Neuronal stem cell (in vitro differentiated cells): ENCODE data around the gene VRK3.
A peak's percentile ranks its signal among the peaks of the same experiment; 100 is the strongest.

Experiments used
- DNase-seq: peaks from one replicate; pipeline ENCODE4 v3.0.0-alpha.2; 2013; ENCODE audit warnings: low spot score
- H2AFZ ChIP-seq: one replicate; pipeline ENCODE4 v1.6.1; 2013; ENCODE audit warnings: mild to moderate bottlenecking, low read length, inconsistent platforms
- H2AK5ac ChIP-seq: 2 replicates; pipeline ENCODE4 v1.6.1; 2013; ENCODE audit warnings: low read depth, mild to moderate bottlenecking, inconsistent platforms, low read length, moderate library complexity, mixed read lengths
- H2BK120ac ChIP-seq: 2 replicates; pipeline ENCODE4 v1.6.1; 2013; ENCODE audit warnings: low read depth, mild to moderate bottlenecking, inconsistent platforms, low read length, moderate library complexity, mixed read lengths
- H2BK12ac ChIP-seq: one replicate; pipeline ENCODE4 v1.6.1; 2013; ENCODE audit warnings: low read length, inconsistent platforms
- H2BK15ac ChIP-seq: 2 replicates; pipeline ENCODE4 v1.6.1; 2013; ENCODE audit warnings: mild to moderate bottlenecking, low read length, inconsistent platforms, mixed read lengths
- H2BK5ac ChIP-seq: one replicate; pipeline ENCODE4 v1.6.1; 2013; ENCODE audit warnings: inconsistent platforms, mild to moderate bottlenecking, low read length, moderate library complexity
- H3K14ac ChIP-seq: one replicate; pipeline ENCODE4 v1.6.1; 2013; ENCODE audit warnings: low read length, inconsistent platforms
- H3K18ac ChIP-seq: 2 replicates; pipeline ENCODE4 v1.6.1; 2013; ENCODE audit warnings: low read length, inconsistent platforms
- H3K23ac ChIP-seq: 2 replicates; pipeline ENCODE4 v1.6.1; 2013; ENCODE audit warnings: low read depth, mild to moderate bottlenecking, mixed read lengths, low read length, inconsistent platforms; ENCODE audit not compliant: poor library complexity
- H3K27ac ChIP-seq: replicated peaks from 3 replicates; pipeline ENCODE4 v1.5.1; 2013; ENCODE audit warnings: low read length, inconsistent platforms
- H3K27me3 ChIP-seq, 3 experiments: 2 replicates each; pipeline ENCODE4 v1.6.1; 2013; ENCODE audit warnings: low read length in 3 of 3, mild to moderate bottlenecking in 2 of 3, inconsistent platforms in 1 of 3, low read depth in 1 of 3, mixed read lengths in 1 of 3, moderate library complexity in 1 of 3; ENCODE audit not compliant: control insufficient read depth in 3 of 3, insufficient read depth in 3 of 3
- H3K36me3 ChIP-seq, 2 donors: replicated peaks in 1 of 2; 2 replicates each; pipeline ENCODE4 v1.6.1; 2013; ENCODE audit warnings: low read length in 2 of 2; ENCODE audit not compliant: control insufficient read depth in 2 of 2, insufficient read depth in 2 of 2
- H3K4ac ChIP-seq: 2 replicates; pipeline ENCODE4 v1.6.1; 2013; ENCODE audit warnings: inconsistent platforms, mild to moderate bottlenecking, low read length, moderate library complexity
- H3K4me1 ChIP-seq, 2 donors: 1 replicate in 1 of 2; 2 replicates in 1 of 2; pipeline ENCODE4 v1.6.1; 2013; ENCODE audit warnings: low read length in 2 of 2, low read depth in 1 of 2; ENCODE audit not compliant: control insufficient read depth in 2 of 2, insufficient read depth in 1 of 2
- H3K4me2 ChIP-seq: one replicate; pipeline ENCODE4 v1.6.1; 2013; ENCODE audit warnings: mild to moderate bottlenecking, low read length, inconsistent platforms; ENCODE audit not compliant: insufficient read depth, poor library complexity, severe bottlenecking
- H3K4me3 ChIP-seq, 2 donors: 2 replicates each; pipeline ENCODE4 v1.5.1; 2013; ENCODE audit warnings: low read length in 2 of 2, mild to moderate bottlenecking in 2 of 2, inconsistent platforms in 1 of 2, moderate library complexity in 1 of 2
- H3K79me1 ChIP-seq: one replicate; pipeline ENCODE4 v1.6.1; 2013; ENCODE audit warnings: low read depth, mild to moderate bottlenecking, inconsistent platforms, low read length, moderate library complexity
- H3K9ac ChIP-seq: one replicate; pipeline ENCODE4 v1.6.1; 2013; ENCODE audit warnings: mild to moderate bottlenecking, low read depth, low read length, inconsistent platforms; ENCODE audit not compliant: poor library complexity
- H3K9me3 ChIP-seq, 2 donors: replicated peaks in 1 of 2; 2 replicates each; pipeline versions ENCODE3 to v1.6.1; 2013; ENCODE audit warnings: low read length in 2 of 2, mild to moderate bottlenecking in 2 of 2, inconsistent platforms in 1 of 2, low read depth in 1 of 2, mixed read lengths in 1 of 2, moderate library complexity in 1 of 2; ENCODE audit not compliant: control insufficient read depth in 2 of 2, insufficient read depth in 1 of 2
- H4K8ac ChIP-seq: one replicate; pipeline ENCODE4 v1.6.1; 2013; ENCODE audit warnings: low read depth, mild to moderate bottlenecking, inconsistent platforms, low read length, moderate library complexity
- H4K91ac ChIP-seq: one replicate; pipeline ENCODE4 v1.6.1; 2013; ENCODE audit warnings: low read length, low read depth, mild to moderate bottlenecking, inconsistent platforms; ENCODE audit not compliant: poor library complexity
- WGBS, 2 donors: extraction: QIAGEN DNeasy Blood & Tissue Kit; methylation state at CpG; one replicate each; pipeline ENCODE4 v1.1.7; 2013; ENCODE audit warnings: missing lambda C conversion rate in 2 of 2, mixed read lengths in 1 of 2; ENCODE audit not compliant: insufficient read length in 2 of 2, insufficient replicate concordance in 1 of 2; ENCODE audit errors: extremely low coverage in 2 of 2; 5-methylcytosine and 5-hydroxymethylcytosine counted together

The VRK3 gene

GRCh38 chr19:50030937-50031336, 5.8 kb upstream of the VRK3 start:
- Histone ChIP-seq H3K14ac (no peak overlapping the region), H3K18ac (no peak overlapping the region), H2BK12ac (no peak overlapping the region), H2AFZ (no peak overlapping the region), H2AK5ac (no peak overlapping the region), H3K4me2 (no peak overlapping the region), H3K27me3 (no peaks in the 10 kb centered on the region), H3K23ac (no peak overlapping the region), H2BK5ac (no peak overlapping the region), H3K79me1 (peaks cover 8% of the 10 kb centered on the region), H3K4me1 (peaks cover 2 to 3% of the 10 kb centered on the region in 2 donors), H3K27ac (no peak overlapping the region), H3K4me3 (no peak overlapping the region), H2BK120ac (no peak overlapping the region), H3K4ac (no peak overlapping the region), H4K91ac (no peak overlapping the region), H3K36me3 (peaks cover 33 to 72% of the 10 kb centered on the region in 2 donors), H2BK15ac (no peak overlapping the region), H3K9ac (no peak overlapping the region), H4K8ac (no peak overlapping the region), H3K9me3 (peaks cover 0 to 24% of the 10 kb centered on the region in 2 donors)
- WGBS, 2 donors = no CpG with 5 or more reads among the region's 11 CpGs
- DNase-seq = no peak

GRCh38 chr19:50030225-50030624, 5.1 kb upstream of the VRK3 start:
- Histone ChIP-seq H2AK5ac (no peak overlapping the region), H4K91ac (no peak overlapping the region), H3K14ac (no peak overlapping the region), H2BK120ac (no peak overlapping the region), H4K8ac (no peak overlapping the region), H3K9me3 (peaks cover 0 to 19% of the 10 kb centered on the region in 2 donors), H3K4me1 (peaks cover 2 to 3% of the 10 kb centered on the region in 2 donors), H3K36me3 (peaks cover 33 to 64% of the 10 kb centered on the region in 2 donors), H3K79me1 (peaks cover 8% of the 10 kb centered on the region), H3K18ac (no peak overlapping the region), H3K4ac (no peak overlapping the region), H2AFZ (no peak overlapping the region), H2BK12ac (no peak overlapping the region), H3K27ac (no peak overlapping the region), H3K9ac (no peak overlapping the region), H3K4me2 (no peak overlapping the region), H2BK5ac (no peak overlapping the region), H3K23ac (no peak overlapping the region), H3K4me3 (no peak overlapping the region), H2BK15ac (no peak overlapping the region), H3K27me3 (no peaks in the 10 kb centered on the region)
- no peak for DNase-seq
- no CpG with 5 or more reads among the region's 6 CpGs for WGBS, 2 donors

GRCh38 chr19:50026550-50026906, 1.4 kb upstream of the VRK3 start:
- Histone ChIP-seq H2AFZ (peak overlapping the region; percentile 92), H3K4me1 (peaks cover 5 to 6% of the 10 kb centered on the region in 2 donors), H4K8ac (no peak overlapping the region), H2BK5ac (no peak overlapping the region), H3K4ac (no peak overlapping the region), H3K4me3 (peak overlapping the region in 1 of 2 donors; percentile 67), H3K79me1 (peaks cover 6% of the 10 kb centered on the region), H3K4me2 (no peak overlapping the region), H3K27me3 (no peaks in the 10 kb centered on the region), H2BK12ac (no peak overlapping the region), H3K9ac (no peak overlapping the region), H3K23ac (no peak overlapping the region), H3K18ac (no peak overlapping the region), H3K27ac (no peak overlapping the region), H3K36me3 (peaks cover 9 to 27% of the 10 kb centered on the region in 2 donors), H2BK120ac (no peak overlapping the region), H3K9me3 (peaks cover 0 to 7% of the 10 kb centered on the region in 2 donors), H4K91ac (no peak overlapping the region), H2AK5ac (no peak overlapping the region), H3K14ac (no peak overlapping the region), H2BK15ac (no peak overlapping the region)
- DNase-seq = no peak
- WGBS, 2 donors = no CpG with 5 or more reads among the region's 7 CpGs

GRCh38 chr19:50025794-50026549, 800 bp upstream of the VRK3 start, which contains the start of gene ZNF473:
Gene ZNF473 (plus strand): TSS chr19:50026005. CDS start chr19:50031083, 5,078 bp downstream.
- peak within 1 kb of the TSS; percentile 73 for H2AK5ac ChIP-seq
- peak within 1 kb of the TSS; percentile 30 for H2BK15ac ChIP-seq
- peak within 1 kb of the TSS; percentile 94 for H2AFZ ChIP-seq
- H4K8ac ChIP-seq = no peak within 1 kb of the TSS
- H2BK5ac ChIP-seq = no peak within 1 kb of the TSS
- H3K36me3 ChIP-seq = peaks cover 5 to 22% of the 10 kb centered on the region in 2 donors
- H3K4me1 ChIP-seq = peaks cover 5 to 6% of the 10 kb centered on the region in 2 donors
- no peak within 1 kb of the TSS for H2BK12ac ChIP-seq
- peak within 1 kb of the TSS; percentile 50 for H2BK120ac ChIP-seq
- H3K27me3 ChIP-seq = no peaks in the 10 kb centered on the region
- H3K9ac ChIP-seq = peak within 1 kb of the TSS; percentile 93
- no peak within 1 kb of the TSS for H3K27ac ChIP-seq
- H3K14ac ChIP-seq = peak within 1 kb of the TSS; percentile 75
- DNase-seq = no peak
- WGBS, 2 donors = no CpG with 5 or more reads among the region's 45 CpGs
- no peak within 1 kb of the TSS for H3K4ac ChIP-seq
- peaks cover 6% of the 10 kb centered on the region for H3K79me1 ChIP-seq
- no peak within 1 kb of the TSS for H4K91ac ChIP-seq
- peak within 1 kb of the TSS; percentile 85 for H3K4me2 ChIP-seq
- peaks cover 0 to 7% of the 10 kb centered on the region in 2 donors for H3K9me3 ChIP-seq
- peak within 1 kb of the TSS; percentile 96 for H3K18ac ChIP-seq
- H3K4me3 ChIP-seq = peak within 1 kb of the TSS; percentile 67 to 92
- peak within 1 kb of the TSS; percentile 93 for H3K23ac ChIP-seq
